Activated naive CD8-positive, alpha-beta T cell (primary cell): ENCODE results near the gene ASZ1.
"Not testable (repeated sequence)": the region's sequence is repeated elsewhere in the genome, so short reads cannot be mapped to it uniquely, and the experiment has no call there.

ENCODE experiments used
- H3K27ac Mint-ChIP-seq: one replicate; pipeline ENCODE4 v1.8.0; 2021; ENCODE audit warnings: mixed read lengths
- H3K27me3 Mint-ChIP-seq: one replicate; pipeline ENCODE4 v1.8.0; 2021; ENCODE audit warnings: mixed read lengths
- H3K36me3 Mint-ChIP-seq: one replicate; pipeline ENCODE4 v1.8.0; 2021; ENCODE audit warnings: mixed read lengths
- H3K4me1 Mint-ChIP-seq: one replicate; pipeline ENCODE4 v1.8.0; 2021; ENCODE audit warnings: low read depth, mixed read lengths
- H3K4me3 Mint-ChIP-seq: one replicate; pipeline ENCODE4 v1.8.0; 2021; ENCODE audit warnings: mild to moderate bottlenecking, mixed read lengths
- H3K9me3 Mint-ChIP-seq: one replicate; pipeline ENCODE4 v1.8.0; 2021; ENCODE audit warnings: low read depth, mixed read lengths

ASZ1 gene

GRCh38 chr7:117414591-117414990, 12.7 kb downstream of the ASZ1 start:
- H3K9me3 Mint-ChIP-seq, H3K36me3 Mint-ChIP-seq, H3K4me1 Mint-ChIP-seq, H3K27ac Mint-ChIP-seq, H3K27me3 Mint-ChIP-seq, H3K4me3 Mint-ChIP-seq: not testable (repeated sequence)

DNA sequence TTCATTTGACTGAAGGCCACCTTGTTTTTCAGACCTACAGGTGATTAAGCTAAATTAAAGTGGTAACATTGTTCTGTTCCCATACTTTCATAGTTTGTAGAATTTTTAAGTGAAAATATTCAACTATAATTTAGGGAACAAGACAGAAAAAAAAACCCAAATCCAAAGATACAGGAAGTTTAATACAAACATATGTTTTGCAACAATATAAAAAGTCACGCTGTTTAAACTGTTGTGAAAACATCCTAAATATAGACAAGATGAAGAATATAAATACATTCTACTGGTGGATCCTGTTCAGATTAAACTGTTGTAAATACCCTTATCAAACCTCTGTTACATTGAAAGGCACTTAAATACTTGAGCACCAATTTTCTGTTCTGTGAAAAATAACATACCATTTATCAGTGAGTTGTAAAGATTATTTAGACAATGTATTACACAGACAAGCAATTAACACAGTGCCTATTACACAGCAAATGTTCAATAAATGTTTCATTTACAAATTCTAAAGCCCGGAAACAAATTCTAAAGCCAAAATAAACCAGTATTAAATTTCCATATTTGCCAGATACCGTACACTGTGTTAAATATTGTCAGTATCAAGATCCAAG, 14.2 kb downstream of the ASZ1 start:
- no peaks in the 10 kb centered on the region for H3K27me3 Mint-ChIP-seq
- no peaks in the 10 kb centered on the region for H3K4me1 Mint-ChIP-seq
- H3K4me3 Mint-ChIP-seq: no peak overlapping the region
- no peaks in the 10 kb centered on the region for H3K36me3 Mint-ChIP-seq
- no peak overlapping the region for H3K27ac Mint-ChIP-seq
- no peaks in the 10 kb centered on the region for H3K9me3 Mint-ChIP-seq

DNA sequence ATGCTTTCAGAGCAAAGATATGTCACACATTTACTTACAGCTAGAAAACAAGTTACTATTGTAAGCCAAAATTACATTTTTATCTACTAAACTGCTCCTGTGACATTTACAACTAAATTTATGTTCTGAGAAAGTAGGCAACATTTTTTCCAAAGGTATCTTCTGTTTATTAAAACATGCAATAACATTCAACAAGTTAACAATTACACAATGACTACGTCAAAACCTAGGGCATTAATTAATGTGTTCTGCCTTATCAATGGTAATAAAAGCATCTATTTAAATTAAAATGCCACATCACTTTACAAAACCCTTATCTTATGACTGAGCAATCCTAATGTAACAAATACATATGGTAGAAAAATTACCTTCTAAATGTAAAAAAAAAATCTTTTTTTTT, 14.9 kb downstream of the ASZ1 start:
- H3K9me3 Mint-ChIP-seq: no peaks in the 10 kb centered on the region
- no peaks in the 10 kb centered on the region for H3K27me3 Mint-ChIP-seq
- no peaks in the 10 kb centered on the region for H3K36me3 Mint-ChIP-seq
- no peaks in the 10 kb centered on the region for H3K4me1 Mint-ChIP-seq
- H3K4me3 Mint-ChIP-seq: no peak overlapping the region
- H3K27ac Mint-ChIP-seq: no peak overlapping the region

DNA sequence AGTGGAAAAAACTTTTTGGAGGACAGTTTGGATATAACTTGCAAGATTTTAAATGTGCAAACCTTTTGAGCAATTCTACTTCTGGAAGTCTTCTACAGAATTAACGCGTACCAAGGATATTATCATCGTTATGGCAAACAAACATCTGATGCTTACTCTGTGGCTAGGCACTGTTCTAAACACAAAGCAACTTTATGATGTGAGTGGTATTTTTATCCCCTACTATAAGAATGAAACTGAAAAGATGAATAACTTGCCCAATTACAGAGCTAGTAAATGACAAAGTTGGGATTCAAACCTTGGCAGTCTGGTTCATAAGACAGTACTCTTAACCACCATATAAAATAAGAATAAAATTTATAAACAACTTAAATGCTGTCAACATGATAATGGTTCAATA, 15.8 kb downstream of the ASZ1 start:
- no peak overlapping the region for H3K4me3 Mint-ChIP-seq

DNA sequence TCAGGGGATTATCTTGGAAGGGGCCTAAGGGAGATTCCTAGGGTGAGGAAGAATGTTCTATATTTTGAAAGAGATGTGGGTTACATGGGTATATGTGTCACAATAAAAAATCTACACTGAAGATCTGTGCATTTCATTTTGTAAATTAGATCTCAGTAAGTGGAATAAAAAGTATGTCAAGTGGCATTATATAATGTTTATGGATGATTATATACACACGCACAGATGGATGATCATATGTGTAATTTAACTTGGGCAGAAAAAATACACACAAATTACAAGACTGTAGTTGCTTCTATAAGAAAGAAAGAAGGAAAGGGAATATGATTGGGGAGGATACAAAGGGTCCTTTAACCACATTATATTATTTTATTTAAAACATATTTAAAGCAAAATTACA, 18.5 kb downstream of the ASZ1 start:
- no peaks in the 10 kb centered on the region for H3K4me1 Mint-ChIP-seq
- H3K36me3 Mint-ChIP-seq: no peaks in the 10 kb centered on the region
- no peaks in the 10 kb centered on the region for H3K9me3 Mint-ChIP-seq
- no peaks in the 10 kb centered on the region for H3K27me3 Mint-ChIP-seq
- H3K27ac Mint-ChIP-seq: no peak overlapping the region
- no peak overlapping the region for H3K4me3 Mint-ChIP-seq

More for the DNA sequence above, 15.8 kb downstream of the ASZ1 start:
- no peaks in the 10 kb centered on the region for H3K27me3 Mint-ChIP-seq
- H3K4me1 Mint-ChIP-seq: no peaks in the 10 kb centered on the region
- no peak overlapping the region for H3K27ac Mint-ChIP-seq
- no peaks in the 10 kb centered on the region for H3K36me3 Mint-ChIP-seq
- H3K9me3 Mint-ChIP-seq: no peaks in the 10 kb centered on the region

GRCh38 chr7:117405519-117405918, 21.8 kb downstream of the ASZ1 start:
- no peaks in the 10 kb centered on the region for H3K27me3 Mint-ChIP-seq
- no peak overlapping the region for H3K27ac Mint-ChIP-seq
- H3K9me3 Mint-ChIP-seq: no peaks in the 10 kb centered on the region
- no peak overlapping the region for H3K4me3 Mint-ChIP-seq
- H3K4me1 Mint-ChIP-seq: no peaks in the 10 kb centered on the region
- no peaks in the 10 kb centered on the region for H3K36me3 Mint-ChIP-seq

GRCh38 chr7:117403737-117404136, 23.6 kb downstream of the ASZ1 start:
- no peaks in the 10 kb centered on the region for H3K9me3 Mint-ChIP-seq
- no peaks in the 10 kb centered on the region for H3K36me3 Mint-ChIP-seq
- no peaks in the 10 kb centered on the region for H3K4me1 Mint-ChIP-seq
- no peaks in the 10 kb centered on the region for H3K27me3 Mint-ChIP-seq
- H3K27ac Mint-ChIP-seq: no peak overlapping the region
- H3K4me3 Mint-ChIP-seq: no peak overlapping the region

DNA sequence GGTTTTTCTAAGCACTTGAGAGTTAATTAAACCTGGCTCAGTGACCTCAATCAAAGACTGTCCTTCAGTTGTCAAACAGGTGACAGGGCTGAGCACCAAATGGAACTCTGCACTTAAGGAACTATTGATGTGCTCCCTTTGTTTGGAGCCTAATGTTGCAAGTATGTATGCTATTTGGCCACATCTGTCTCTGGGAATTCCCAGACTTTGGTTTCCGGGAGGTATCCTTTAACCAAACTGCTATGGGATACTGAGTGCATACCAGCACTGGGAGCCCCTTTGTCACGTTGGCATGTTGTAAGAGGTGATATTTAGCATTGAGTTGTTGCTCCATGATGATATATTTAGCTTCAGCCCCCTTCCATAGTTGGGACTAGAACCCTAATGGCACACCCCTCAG, 25.2 kb downstream of the ASZ1 start:
- H3K27ac Mint-ChIP-seq: no peak overlapping the region
- no peaks in the 10 kb centered on the region for H3K36me3 Mint-ChIP-seq
- H3K9me3 Mint-ChIP-seq: no peaks in the 10 kb centered on the region
- H3K4me1 Mint-ChIP-seq: no peaks in the 10 kb centered on the region
- H3K4me3 Mint-ChIP-seq: no peak overlapping the region
- no peaks in the 10 kb centered on the region for H3K27me3 Mint-ChIP-seq

DNA sequence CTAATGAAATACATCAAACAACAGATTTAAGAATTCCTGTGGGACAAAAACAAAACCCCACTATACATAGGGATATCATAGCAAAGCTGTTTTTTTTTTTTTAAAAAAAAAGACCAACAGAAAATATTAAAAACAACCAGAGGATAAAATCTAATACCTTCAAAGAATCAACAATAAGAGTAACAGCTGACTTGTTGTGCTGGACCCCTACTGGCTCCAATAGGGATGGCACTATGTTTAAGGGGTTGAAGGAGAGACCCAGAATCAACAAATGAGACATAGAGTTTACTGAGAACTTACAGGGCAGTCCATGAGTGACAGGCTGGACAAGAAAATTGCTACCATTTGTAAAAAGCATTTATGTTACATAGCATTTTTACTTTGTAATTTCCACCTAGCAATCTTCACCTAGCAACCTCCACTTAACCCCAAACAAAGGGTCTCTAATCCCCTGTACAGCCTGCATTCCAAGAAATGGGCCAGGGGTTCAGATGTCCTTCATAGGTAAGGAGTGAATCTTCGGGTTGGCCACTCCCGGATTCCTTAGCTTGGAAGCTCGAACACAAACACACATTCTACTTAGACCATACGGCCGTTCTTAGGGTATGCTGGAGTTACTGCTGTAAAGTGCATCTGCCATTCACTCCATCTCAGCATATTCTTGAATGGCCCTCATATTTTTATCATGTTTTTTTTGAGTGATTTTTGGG, 25.8 kb downstream of the ASZ1 start:
- Mint-ChIP-seq H3K9me3 (no peaks in the 10 kb centered on the region), H3K27ac (no peak overlapping the region), H3K4me1 (no peaks in the 10 kb centered on the region), H3K4me3 (no peak overlapping the region), H3K27me3 (no peaks in the 10 kb centered on the region), H3K36me3 (no peaks in the 10 kb centered on the region)

GRCh38 chr7:117399820-117400422, 27.4 kb downstream of the ASZ1 start:
- no peaks in the 10 kb centered on the region for H3K9me3 Mint-ChIP-seq
- H3K36me3 Mint-ChIP-seq: no peaks in the 10 kb centered on the region
- H3K4me1 Mint-ChIP-seq: no peaks in the 10 kb centered on the region
- H3K27ac Mint-ChIP-seq: no peak overlapping the region
- no peak overlapping the region for H3K4me3 Mint-ChIP-seq
- no peaks in the 10 kb centered on the region for H3K27me3 Mint-ChIP-seq

DNA sequence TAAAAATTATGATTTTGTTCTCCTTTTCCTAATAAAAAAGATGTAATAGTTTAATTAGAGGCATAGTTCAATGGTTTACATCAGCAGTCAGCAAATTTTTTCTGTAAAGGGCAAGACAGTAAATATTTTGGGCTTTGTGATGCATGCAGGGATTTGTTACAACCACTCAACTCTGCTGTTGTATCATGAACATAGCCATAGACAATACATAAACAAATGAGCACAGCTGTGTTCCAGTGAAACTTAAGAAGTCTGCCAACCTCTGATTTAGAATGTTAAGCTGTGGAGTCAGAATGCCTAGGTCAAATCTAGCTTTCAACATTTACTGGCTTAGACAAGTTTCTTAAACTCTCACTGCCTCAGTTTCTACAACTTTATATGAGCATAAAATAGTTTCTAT, 31.6 kb downstream of the ASZ1 start:
- Mint-ChIP-seq H3K4me3 (no peak overlapping the region), H3K4me1 (no peaks in the 10 kb centered on the region), H3K9me3 (no peaks in the 10 kb centered on the region), H3K27ac (no peak overlapping the region), H3K36me3 (no peaks in the 10 kb centered on the region), H3K27me3 (no peaks in the 10 kb centered on the region)

DNA sequence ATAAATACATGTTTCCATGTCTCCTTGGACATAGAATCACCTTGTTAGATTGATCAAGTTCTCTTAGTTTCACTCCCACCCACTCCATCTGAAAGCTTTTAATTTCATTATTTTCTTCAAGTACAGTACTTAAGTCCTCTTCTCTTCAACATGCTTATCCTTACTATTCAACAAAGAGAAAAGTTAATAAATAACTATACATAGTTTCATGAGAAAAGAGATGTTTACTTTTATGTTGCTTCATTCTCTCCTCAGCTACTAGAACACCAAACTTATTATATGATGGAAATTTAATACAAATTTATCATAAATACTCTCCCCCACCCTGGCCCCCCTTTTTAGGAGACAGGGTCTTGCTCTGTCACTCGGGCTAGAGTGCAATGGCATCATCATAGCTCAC, 33.5 kb downstream of the ASZ1 start:
- Mint-ChIP-seq H3K9me3 (peaks cover 11% of the 10 kb centered on the region), H3K27me3 (no peaks in the 10 kb centered on the region), H3K27ac (no peak overlapping the region), H3K4me1 (no peaks in the 10 kb centered on the region), H3K36me3 (no peaks in the 10 kb centered on the region), H3K4me3 (no peak overlapping the region)

DNA sequence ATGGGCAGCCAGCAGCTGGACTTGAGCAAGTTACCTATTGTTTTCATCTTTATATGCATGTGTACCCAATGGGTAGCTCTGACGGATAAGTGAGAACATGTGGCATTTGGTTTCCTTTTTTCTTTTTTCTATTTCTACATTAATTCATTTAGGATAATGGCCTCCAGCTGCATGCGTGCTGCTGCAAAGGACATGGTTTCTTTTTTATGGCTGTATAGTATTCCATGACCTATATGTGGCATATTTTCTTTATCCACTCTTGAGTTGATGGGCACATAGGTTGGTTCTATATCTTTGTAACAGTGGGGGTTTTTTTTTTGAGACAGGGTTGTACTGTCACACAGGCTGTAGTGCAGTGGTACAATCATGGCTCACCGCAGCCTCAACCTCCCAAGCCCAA, 37.4 kb downstream of the ASZ1 start:
- Mint-ChIP-seq H3K9me3 (peaks cover 20% of the 10 kb centered on the region), H3K27ac (no peak overlapping the region), H3K4me3 (no peak overlapping the region), H3K36me3 (no peaks in the 10 kb centered on the region), H3K4me1 (no peaks in the 10 kb centered on the region), H3K27me3 (no peaks in the 10 kb centered on the region)

GRCh38 chr7:117386110-117386706, 41.1 kb downstream of the ASZ1 start:
- H3K4me1 Mint-ChIP-seq: no peaks in the 10 kb centered on the region
- peaks cover 20% of the 10 kb centered on the region for H3K9me3 Mint-ChIP-seq
- no peaks in the 10 kb centered on the region for H3K27me3 Mint-ChIP-seq
- no peak overlapping the region for H3K4me3 Mint-ChIP-seq
- H3K36me3 Mint-ChIP-seq: no peaks in the 10 kb centered on the region
- H3K27ac Mint-ChIP-seq: no peak overlapping the region

DNA sequence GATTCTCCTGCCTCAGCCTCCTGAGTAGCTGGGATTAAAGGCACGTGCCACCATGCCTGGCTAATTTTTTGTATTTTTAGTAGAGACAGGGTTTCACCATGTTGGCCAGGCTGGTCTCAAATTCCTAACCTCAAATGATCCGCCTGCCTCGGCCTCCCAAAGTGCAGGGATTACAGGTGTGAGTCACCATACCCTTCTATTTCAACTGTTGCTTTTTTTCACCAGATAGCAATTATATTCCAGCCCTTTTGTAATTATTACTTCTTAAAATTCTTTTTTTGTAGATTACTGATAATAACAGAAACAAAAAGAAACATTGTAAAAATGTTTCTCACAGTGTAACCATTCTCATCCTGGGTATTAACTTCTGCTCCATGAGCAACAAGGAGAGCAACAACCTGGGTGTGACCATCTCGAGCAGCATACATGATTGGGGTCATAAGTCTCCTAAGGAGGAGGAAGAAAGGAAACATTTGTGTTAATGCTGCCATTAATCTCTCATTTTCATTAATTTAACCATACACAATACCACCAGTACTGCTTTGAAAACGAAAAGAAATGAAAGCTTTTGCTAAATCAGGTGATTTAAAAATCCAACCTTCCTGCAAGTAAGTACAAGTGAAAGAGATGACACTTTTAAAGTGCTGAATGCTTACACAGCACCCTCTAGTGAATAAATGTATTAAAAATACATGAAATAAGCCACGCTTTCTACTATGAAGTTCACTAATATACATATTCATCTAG, 41.8 kb downstream of the ASZ1 start:
- H3K36me3 Mint-ChIP-seq: no peaks in the 10 kb centered on the region
- no peak overlapping the region for H3K4me3 Mint-ChIP-seq
- H3K4me1 Mint-ChIP-seq: no peaks in the 10 kb centered on the region
- H3K9me3 Mint-ChIP-seq: peaks cover 20% of the 10 kb centered on the region
- H3K27me3 Mint-ChIP-seq: no peaks in the 10 kb centered on the region
- no peak overlapping the region for H3K27ac Mint-ChIP-seq
